Astrocyte (in vitro differentiated cells and primary cell): Measurements from ENCODE around the gene MOBP. TPM values are rescaled to one million over a fixed set of nuclear protein-coding genes. Genes with fewer than 3 reads are reported as not detected.

ENCODE experiments used
- DNase-seq: peaks from one replicate; pipeline ENCODE4 v3.0.0-alpha.2; 2010; ENCODE audit warnings: low read depth
- FAIRE-seq: peaks from 2 replicates; lab custom pipeline; 2011; peaks lifted over from hg19 to GRCh38; lab: Jason Lieb, UNC
- H2AFZ ChIP-seq: 2 replicates; pipeline ENCODE4 v1.6.0; 2012; ENCODE audit warnings: low read depth, low read length, inconsistent platforms
- H3K27ac ChIP-seq: 2 replicates; pipeline ENCODE4 v1.5.1; 2011; ENCODE audit warnings: low read depth, low read length, inconsistent platforms
- H3K27me3 ChIP-seq: 2 replicates; pipeline ENCODE4 v1.6.0; 2011; ENCODE audit warnings: low read length, inconsistent platforms; ENCODE audit not compliant: insufficient read depth
- H3K36me3 ChIP-seq: 2 replicates; pipeline ENCODE4 v1.5.1; 2011; ENCODE audit warnings: low read length, inconsistent platforms; ENCODE audit not compliant: insufficient read depth
- H3K4me1 ChIP-seq: 2 replicates; pipeline ENCODE4 v1.5.1; 2011; ENCODE audit warnings: low read length, inconsistent platforms; ENCODE audit not compliant: insufficient read depth
- H3K4me2 ChIP-seq: 2 replicates; pipeline ENCODE4 v1.6.0; 2012; ENCODE audit warnings: low read length, inconsistent platforms
- H3K4me3 ChIP-seq: 2 replicates; pipeline ENCODE4 v1.5.1; 2011; ENCODE audit warnings: low read depth, mild to moderate bottlenecking, low read length, inconsistent platforms; ENCODE audit not compliant: insufficient read depth
- H3K79me2 ChIP-seq: 2 replicates; pipeline ENCODE4 v1.6.0; 2012; ENCODE audit warnings: mild to moderate bottlenecking, low read length, inconsistent platforms; ENCODE audit not compliant: insufficient read depth
- H3K9ac ChIP-seq: 2 replicates; pipeline ENCODE4 v1.6.0; 2012; ENCODE audit warnings: mild to moderate bottlenecking, low read length, inconsistent platforms
- H3K9me3 ChIP-seq: 2 replicates; pipeline ENCODE4 v1.5.1; 2012; ENCODE audit warnings: low read depth, mild to moderate bottlenecking, low read length, inconsistent platforms; ENCODE audit not compliant: insufficient read depth
- H4K20me1 ChIP-seq: 2 replicates; pipeline ENCODE4 v1.6.0; 2012; ENCODE audit warnings: low read length, inconsistent platforms; ENCODE audit not compliant: insufficient read depth
- H3K27ac Mint-ChIP-seq: one replicate; pipeline ENCODE4 v1.8.0; 2021; ENCODE audit warnings: mild to moderate bottlenecking, mixed read lengths; ENCODE audit not compliant: unreplicated experiment
- H3K27me3 Mint-ChIP-seq: one replicate; pipeline ENCODE4 v1.8.0; 2021; ENCODE audit warnings: low read depth, mixed read lengths; ENCODE audit not compliant: unreplicated experiment
- H3K36me3 Mint-ChIP-seq: one replicate; pipeline ENCODE4 v1.8.0; 2021; ENCODE audit warnings: low read depth, mixed read lengths; ENCODE audit not compliant: unreplicated experiment
- H3K4me1 Mint-ChIP-seq: one replicate; pipeline ENCODE4 v1.8.0; 2021; ENCODE audit warnings: low read depth, mixed read lengths; ENCODE audit not compliant: unreplicated experiment
- H3K4me3 Mint-ChIP-seq: one replicate; pipeline ENCODE4 v1.8.0; 2021; ENCODE audit warnings: mild to moderate bottlenecking, moderate library complexity, mixed read lengths; ENCODE audit not compliant: unreplicated experiment
- H3K9me3 Mint-ChIP-seq: one replicate; pipeline ENCODE4 v1.8.0; 2021; ENCODE audit warnings: mild to moderate bottlenecking, mixed read lengths; ENCODE audit not compliant: unreplicated experiment
- EZH2 ChIP-seq: IDR thresholded peaks from 2 replicates; pipeline ENCODE4 v1.6.1; 2012; ENCODE audit warnings: mild to moderate bottlenecking, low read length, inconsistent platforms; ENCODE audit not compliant: insufficient read depth
- total RNA-seq: library from RNA; stranded (reverse); gene quantifications from 2 replicates; pipeline ENCODE4 v1.2.1, GENCODE V29; 2021
- TF ChIP-seq, protein P1 (sequence below): IDR thresholded peaks from 2 replicates; pipeline ENCODE4 v1.5.1; 2011; ENCODE audit warnings: low read depth, mild to moderate bottlenecking, inconsistent platforms, low read length, moderate library complexity; ENCODE audit not compliant: insufficient read depth

MOBP gene
- total RNA-seq, 1 donor from 2014 or later: 0.16 TPM

DNA sequence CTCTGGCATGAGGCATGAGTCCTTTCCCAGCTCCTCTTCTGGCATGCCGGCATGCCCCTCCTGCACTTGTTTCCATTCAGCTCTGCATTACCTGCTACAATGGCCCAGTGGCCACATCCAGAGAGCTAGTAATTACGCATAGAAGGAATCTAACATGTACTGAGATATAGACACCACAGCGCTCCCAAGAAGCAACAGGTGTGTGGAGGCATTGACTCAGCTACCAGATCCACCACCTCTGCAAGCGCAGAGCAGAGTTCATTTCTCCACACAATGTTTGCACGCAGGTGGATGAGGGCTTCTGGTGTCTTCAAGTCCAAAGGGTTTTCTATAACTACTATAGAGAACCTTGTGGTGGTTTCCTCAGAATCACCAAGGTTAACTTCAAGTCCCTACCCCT is 4.2 kb downstream of the MOBP start:
- Histone ChIP-seq H3K36me3 (no peaks in the 10 kb centered on the region), H3K4me1 (no peaks in the 10 kb centered on the region), H3K4me2 (no peak overlapping the region), H2AFZ (no peak overlapping the region), H3K79me2 (no peaks in the 10 kb centered on the region), H3K4me3 (no peak overlapping the region), H4K20me1 (no peaks in the 10 kb centered on the region), H3K9me3 (no peaks in the 10 kb centered on the region), H3K27ac (no peak overlapping the region), H3K9ac (no peak overlapping the region), H3K27me3 (no peaks in the 10 kb centered on the region)
- no peak overlapping the region for H3K27ac Mint-ChIP-seq
- H3K4me1 Mint-ChIP-seq: no peaks in the 10 kb centered on the region
- no peaks in the 10 kb centered on the region for H3K27me3 Mint-ChIP-seq
- no peak for TF ChIP-seq EZH2
- TF ChIP-seq, protein P1, sequence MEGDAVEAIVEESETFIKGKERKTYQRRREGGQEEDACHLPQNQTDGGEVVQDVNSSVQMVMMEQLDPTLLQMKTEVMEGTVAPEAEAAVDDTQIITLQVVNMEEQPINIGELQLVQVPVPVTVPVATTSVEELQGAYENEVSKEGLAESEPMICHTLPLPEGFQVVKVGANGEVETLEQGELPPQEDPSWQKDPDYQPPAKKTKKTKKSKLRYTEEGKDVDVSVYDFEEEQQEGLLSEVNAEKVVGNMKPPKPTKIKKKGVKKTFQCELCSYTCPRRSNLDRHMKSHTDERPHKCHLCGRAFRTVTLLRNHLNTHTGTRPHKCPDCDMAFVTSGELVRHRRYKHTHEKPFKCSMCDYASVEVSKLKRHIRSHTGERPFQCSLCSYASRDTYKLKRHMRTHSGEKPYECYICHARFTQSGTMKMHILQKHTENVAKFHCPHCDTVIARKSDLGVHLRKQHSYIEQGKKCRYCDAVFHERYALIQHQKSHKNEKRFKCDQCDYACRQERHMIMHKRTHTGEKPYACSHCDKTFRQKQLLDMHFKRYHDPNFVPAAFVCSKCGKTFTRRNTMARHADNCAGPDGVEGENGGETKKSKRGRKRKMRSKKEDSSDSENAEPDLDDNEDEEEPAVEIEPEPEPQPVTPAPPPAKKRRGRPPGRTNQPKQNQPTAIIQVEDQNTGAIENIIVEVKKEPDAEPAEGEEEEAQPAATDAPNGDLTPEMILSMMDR: no peak
- no peaks in the 10 kb centered on the region for H3K9me3 Mint-ChIP-seq
- no peak overlapping the region for H3K4me3 Mint-ChIP-seq
- FAIRE-seq: no peak
- H3K36me3 Mint-ChIP-seq: no peaks in the 10 kb centered on the region
- no peak for DNase-seq

DNA sequence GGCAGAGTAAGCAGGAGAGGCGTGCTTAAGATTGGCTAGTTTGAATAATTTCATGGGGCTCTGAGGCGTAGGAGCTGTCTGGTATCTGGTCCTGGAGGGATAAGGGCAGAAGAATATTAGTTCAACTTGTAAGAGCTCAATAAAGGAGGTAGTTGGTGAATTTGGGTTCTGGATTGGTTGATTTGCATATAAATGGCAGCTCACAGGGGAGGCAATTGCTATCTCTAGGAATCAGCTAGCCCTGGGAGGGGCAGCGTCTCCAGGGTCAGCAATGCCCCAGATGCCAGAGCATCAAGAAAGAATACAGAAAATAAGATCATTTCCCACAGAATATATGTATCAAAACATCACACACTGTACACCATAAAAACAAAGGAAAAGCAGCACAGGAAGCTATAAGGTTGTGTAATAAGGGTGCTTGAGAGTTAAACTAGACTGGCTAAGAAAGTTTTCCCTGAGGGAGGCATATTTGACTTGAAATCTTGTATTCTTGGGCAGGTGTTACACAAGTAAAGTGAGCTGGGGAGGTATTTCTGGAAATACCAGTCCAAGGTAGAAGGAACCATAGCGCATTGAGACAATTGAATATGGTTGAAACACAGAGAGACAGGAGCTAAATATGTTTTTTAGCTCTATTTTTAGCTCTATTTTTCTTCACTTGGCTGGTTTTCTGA is 6.1 kb downstream of the MOBP start:
- Mint-ChIP-seq H3K9me3 (no peaks in the 10 kb centered on the region), H3K27me3 (no peaks in the 10 kb centered on the region), H3K4me3 (no peak overlapping the region), H3K27ac (no peak overlapping the region), H3K4me1 (no peaks in the 10 kb centered on the region), H3K36me3 (no peaks in the 10 kb centered on the region)
- no peak for DNase-seq
- H4K20me1 ChIP-seq: no peaks in the 10 kb centered on the region
- no peak overlapping the region for H2AFZ ChIP-seq
- TF ChIP-seq, protein P1: no peak
- no peak for TF ChIP-seq EZH2
- H3K4me3 ChIP-seq: no peak overlapping the region
- FAIRE-seq: no peak
- H3K9me3 ChIP-seq: no peaks in the 10 kb centered on the region
- H3K4me1 ChIP-seq: no peaks in the 10 kb centered on the region
- no peak overlapping the region for H3K9ac ChIP-seq
- H3K79me2 ChIP-seq: no peaks in the 10 kb centered on the region
- H3K36me3 ChIP-seq: no peaks in the 10 kb centered on the region
- no peaks in the 10 kb centered on the region for H3K27me3 ChIP-seq
- H3K27ac ChIP-seq: no peak overlapping the region
- no peak overlapping the region for H3K4me2 ChIP-seq

DNA sequence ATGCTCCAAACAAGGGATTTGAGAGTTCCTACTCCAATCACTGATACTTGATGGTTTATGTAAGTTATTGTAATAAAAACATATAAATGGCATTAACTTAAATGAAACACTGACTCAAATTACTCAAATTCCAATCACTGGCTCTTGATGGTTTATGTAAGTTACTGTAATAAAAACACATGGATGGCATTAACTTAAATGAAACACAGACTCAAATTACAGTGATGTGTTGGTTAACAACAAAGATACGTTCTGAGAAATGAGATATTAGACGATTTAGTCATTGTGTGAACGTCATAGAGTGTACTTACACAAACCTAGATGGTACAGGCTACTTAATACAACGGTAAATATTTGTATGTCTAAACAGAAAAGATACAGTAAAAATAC is 6.6 kb downstream of the MOBP start:
- no peak overlapping the region for H3K27ac Mint-ChIP-seq
- no peaks in the 10 kb centered on the region for H3K36me3 Mint-ChIP-seq
- H3K79me2 ChIP-seq: no peaks in the 10 kb centered on the region
- no peak overlapping the region for H3K4me3 ChIP-seq
- DNase-seq (no peak), FAIRE-seq (no peak)
- H3K27me3 Mint-ChIP-seq: no peaks in the 10 kb centered on the region
- H3K4me1 Mint-ChIP-seq: no peaks in the 10 kb centered on the region
- H2AFZ ChIP-seq: no peak overlapping the region
- no peaks in the 10 kb centered on the region for H3K9me3 ChIP-seq
- no peaks in the 10 kb centered on the region for H4K20me1 ChIP-seq
- H3K9ac ChIP-seq: no peak overlapping the region
- H3K9me3 Mint-ChIP-seq: no peaks in the 10 kb centered on the region
- no peak overlapping the region for H3K27ac ChIP-seq
- no peak overlapping the region for H3K4me3 Mint-ChIP-seq
- H3K27me3 ChIP-seq: no peaks in the 10 kb centered on the region
- no peak overlapping the region for H3K4me2 ChIP-seq
- no peaks in the 10 kb centered on the region for H3K4me1 ChIP-seq
- no peaks in the 10 kb centered on the region for H3K36me3 ChIP-seq
- TF ChIP-seq, protein P1: no peak
- TF ChIP-seq EZH2: no peak
